Measurements from ENCODE around the gene POU3F1. TPM values are rescaled to one million over a fixed set of nuclear protein-coding genes. Genes with fewer than 3 reads are reported as not detected.

The POU3F1 gene
- total RNA-seq, 1 experiment from 2014 or later: not detected

Small RNA genes lying within 50 kb of the gene (microRNA-seq; reads per million reads assigned to microRNA genes)
- gene MIR3659: 0.74 reads per million

Other genes with a start within 250 kb of the POU3F1 start
- 37.7 and 41.0 TPM in 2 replicates for gene C1orf122, start 239.0 kb downstream of the POU3F1 start, total RNA-seq (2022)
- gene YRDC, start 238.6 kb downstream of the POU3F1 start, total RNA-seq (2022): 10.3 and 10.7 TPM in 2 replicates
- 6.4 and 8.4 TPM in 2 replicates for gene MTF1, start 187.2 kb downstream of the POU3F1 start, total RNA-seq (2022)
- 15.8 and 18.8 TPM in 2 replicates for gene INPP5B, start 99.7 kb downstream of the POU3F1 start, total RNA-seq (2022)
- gene SF3A3, start 56.8 kb downstream of the POU3F1 start, total RNA-seq (2022): 72.6 and 79.3 TPM in 2 replicates
- 11.8 and 11.9 TPM in 2 replicates for gene FHL3, start 41.3 kb downstream of the POU3F1 start, total RNA-seq (2022)
- gene UTP11, start 34.1 kb downstream of the POU3F1 start, total RNA-seq (2022): 29.1 and 33.2 TPM in 2 replicates